HepG2 (cell line): ENCODE data around the gene EMILIN1. TPM values are rescaled to one million over a fixed set of nuclear protein-coding genes. Genes with fewer than 3 reads are reported as not detected.

ENCODE experiments used
- ATF1 ChIP-seq: IDR thresholded peaks from 2 replicates; pipeline ENCODE4 v1.6.1; 2016; ENCODE audit warnings: mild to moderate bottlenecking, control low read depth
- CAMTA2 ChIP-seq: sonication (generic); formaldehyde crosslinking; IDR thresholded peaks from 2 replicates; pipeline ENCODE4 v1.4.0; 2020; ENCODE audit warnings: mild to moderate bottlenecking, missing genetic modification reagents, borderline replicate concordance
- CBX5 ChIP-seq: sonication (generic); formaldehyde crosslinking; IDR thresholded peaks from 2 replicates; pipeline ENCODE4 v1.4.0; 2020; ENCODE audit warnings: missing genetic modification reagents, borderline replicate concordance
- CREM ChIP-seq, 2 experiments: sonication (generic) in 1 of 2; formaldehyde crosslinking in 1 of 2; IDR thresholded peaks; 2 replicates each; pipeline versions ENCODE4 v1.4.0 to v1.6.1; 2016 to 2020; ENCODE audit warnings: antibody characterized with exemption in 1 of 2, mild to moderate bottlenecking in 1 of 2, missing genetic modification reagents in 1 of 2
- HDAC2 ChIP-seq: sonication (generic); formaldehyde crosslinking; IDR thresholded peaks from 2 replicates; pipeline ENCODE4 v1.4.0; 2020; ENCODE audit warnings: missing genetic modification reagents
- HOXA3 ChIP-seq: sonication (generic); formaldehyde crosslinking; IDR thresholded peaks from 2 replicates; pipeline ENCODE4 v1.5.0; 2020; ENCODE audit warnings: missing genetic modification reagents
- KAT8 ChIP-seq: IDR thresholded peaks from 2 replicates; pipeline ENCODE4 v1.6.1; 2016; ENCODE audit warnings: missing genetic modification reagents, missing compliant biosample characterization
- MAFG ChIP-seq: sonication (generic); formaldehyde crosslinking; IDR thresholded peaks from 2 replicates; pipeline ENCODE4 v1.5.1; 2020; ENCODE audit warnings: mild to moderate bottlenecking, missing genetic modification reagents
- MIER3 ChIP-seq: IDR thresholded peaks from 2 replicates; pipeline ENCODE4 v1.6.1; 2016; ENCODE audit warnings: missing compliant biosample characterization, borderline replicate concordance
- MXD4 ChIP-seq: IDR thresholded peaks from 2 replicates; pipeline ENCODE4 v1.6.1; 2016; ENCODE audit warnings: mild to moderate bottlenecking, missing biosample characterization, missing genetic modification reagents
- MYC ChIP-seq: sonication (generic); formaldehyde crosslinking; IDR thresholded peaks from 2 replicates; pipeline ENCODE4 v1.9.0; 2021; ENCODE audit warnings: missing genetic modification reagents, borderline replicate concordance
- NPAS2 ChIP-seq: sonication (generic); formaldehyde crosslinking; IDR thresholded peaks from 2 replicates; pipeline ENCODE4 v1.8.0; 2022; ENCODE audit warnings: mild to moderate bottlenecking, missing genetic modification reagents, borderline replicate concordance
- REL ChIP-seq: sonication (generic); formaldehyde crosslinking; conservative IDR thresholded peaks from 2 replicates; pipeline ENCODE4 v1.8.0; 2022; ENCODE audit warnings: mild to moderate bottlenecking, missing genetic modification reagents, moderate library complexity
- SIX4 ChIP-seq: sonication (generic); formaldehyde crosslinking; IDR thresholded peaks from 2 replicates; pipeline ENCODE4 v1.4.0; 2020; ENCODE audit warnings: missing genetic modification reagents
- SKI ChIP-seq: fragments of 450-650 bp; IDR thresholded peaks from one replicate; pipeline ENCODE4 v1.6.1; 2018; ENCODE audit warnings: mild to moderate bottlenecking; ENCODE audit not compliant: partially characterized antibody
- SOX5 ChIP-seq: IDR thresholded peaks from 2 replicates; pipeline ENCODE4 v1.6.1; 2016; ENCODE audit warnings: borderline replicate concordance
- SP2 ChIP-seq: sonication (generic); formaldehyde crosslinking; IDR thresholded peaks from 2 replicates; pipeline ENCODE4 v1.5.1; 2020; ENCODE audit warnings: mild to moderate bottlenecking, missing genetic modification reagents
- TBL1XR1 ChIP-seq: fragments of 150-350 bp; IDR thresholded peaks from 2 replicates; pipeline ENCODE4 v1.6.1; 2014; ENCODE audit warnings: borderline replicate concordance, low read length; ENCODE audit not compliant: partially characterized antibody
- ZKSCAN8 ChIP-seq: IDR thresholded peaks from 2 replicates; pipeline ENCODE4 v1.6.1; 2016; ENCODE audit warnings: borderline replicate concordance, missing genetic modification reagents, missing compliant biosample characterization
- ZNF143 ChIP-seq: sonication (generic); formaldehyde crosslinking; IDR thresholded peaks from 2 replicates; pipeline ENCODE4 v1.4.0; 2020; ENCODE audit warnings: missing genetic modification reagents
- ZNF260 ChIP-seq: sonication (generic); formaldehyde crosslinking; IDR thresholded peaks from 2 replicates; pipeline ENCODE4 v1.4.0; 2020; ENCODE audit warnings: missing genetic modification reagents, low read depth, mild to moderate bottlenecking, borderline replicate concordance
- ZNF558 ChIP-seq: sonication (generic); formaldehyde crosslinking; IDR thresholded peaks from 2 replicates; pipeline ENCODE4 v1.9.0; 2022; ENCODE audit warnings: mild to moderate bottlenecking, missing genetic modification reagents, borderline replicate concordance
- polyA plus RNA-seq, 8 experiments: library from polyadenylated mRNA; depleted of rRNA in 3 of 8; stranded (reverse) in 7 of 8; unstranded in 1 of 8; fragments of >200 nt; fragmentation: Illumina TruSeq in 4 of 8; extraction: Trizol in 4 of 8; gene quantifications; 2 replicates each; pipeline versions ENCODE4 v1.2.1 to v1.2.3, GENCODE V29; 2011 to 2016; ENCODE audit warnings: low read depth in 4 of 8, missing spikeins in 1 of 8, mixed read lengths in 1 of 8; ENCODE audit not compliant: insufficient read depth in 1 of 8
- total RNA-seq, 5 experiments: library from RNA; depleted of rRNA; stranded (reverse); fragments of >200 nt; fragmentation: Illumina TruSeq; extraction: Trizol; gene quantifications; 2 replicates each; pipeline ENCODE4 v1.2.3, GENCODE V29; 2016; ENCODE audit warnings: low read depth in 1 of 5
- TF ChIP-seq, protein P1 (sequence below): sonication (generic); formaldehyde crosslinking; IDR thresholded peaks from 2 replicates; pipeline ENCODE4 v1.4.0; 2020; ENCODE audit warnings: missing genetic modification reagents, mild to moderate bottlenecking, borderline replicate concordance
- TF ChIP-seq, protein P2 (sequence below): IDR thresholded peaks from 2 replicates; pipeline ENCODE4 v1.6.1; 2016
- TF ChIP-seq, protein P3 (sequence below): sonication (generic); formaldehyde crosslinking; IDR thresholded peaks from 2 replicates; pipeline ENCODE4 v1.4.0; 2020; ENCODE audit warnings: mild to moderate bottlenecking, missing genetic modification reagents
- TF ChIP-seq, protein P4 (sequence below): sonication (generic); formaldehyde crosslinking; IDR thresholded peaks from 2 replicates; pipeline ENCODE4 v1.8.1; 2023; ENCODE audit warnings: mild to moderate bottlenecking, moderate library complexity, missing genetic modification reagents

EMILIN1 gene
- total and polyA plus RNA-seq, 2 of the 13 experiments (the other 11 are each of a cell fraction or from before 2014, with no cell fraction given): 8.1 to 9.7 TPM

DNA sequence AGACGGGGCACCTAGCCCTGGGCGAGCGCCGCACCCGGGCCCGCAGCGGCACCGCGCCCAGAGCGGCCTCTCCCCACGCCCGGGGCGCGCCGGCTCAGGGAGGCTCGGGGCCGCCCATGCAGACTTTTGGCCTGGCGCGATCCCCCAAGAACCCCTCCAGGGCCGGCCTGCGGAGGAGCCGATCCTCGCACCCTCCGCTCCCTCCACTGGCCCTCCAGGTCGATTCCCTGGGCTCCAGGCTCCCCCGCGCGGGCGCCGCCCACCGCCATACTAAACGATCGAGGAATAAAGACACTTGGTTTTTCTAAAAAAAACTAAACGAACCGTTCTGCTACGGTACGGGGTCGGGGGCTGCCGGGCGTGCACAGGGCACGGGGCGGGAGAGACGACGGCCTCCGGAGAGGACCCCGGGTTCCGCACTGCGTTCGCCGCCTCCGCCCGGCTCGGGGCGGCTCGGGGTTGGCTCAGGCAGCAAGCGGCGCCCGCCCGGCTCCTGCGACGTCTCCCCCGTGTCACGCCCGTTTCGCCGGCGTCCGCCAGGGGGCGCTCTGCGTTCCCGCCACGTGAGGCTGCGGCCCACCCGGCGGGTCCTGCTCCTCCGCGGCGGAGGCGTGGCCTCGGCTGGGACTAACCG, 7.8 kb downstream of the EMILIN1 start (continued):
- TF ChIP-seq MIER3 (CRISPR knock-in tag): peak; percentile 90
- TF ChIP-seq, protein P1, sequence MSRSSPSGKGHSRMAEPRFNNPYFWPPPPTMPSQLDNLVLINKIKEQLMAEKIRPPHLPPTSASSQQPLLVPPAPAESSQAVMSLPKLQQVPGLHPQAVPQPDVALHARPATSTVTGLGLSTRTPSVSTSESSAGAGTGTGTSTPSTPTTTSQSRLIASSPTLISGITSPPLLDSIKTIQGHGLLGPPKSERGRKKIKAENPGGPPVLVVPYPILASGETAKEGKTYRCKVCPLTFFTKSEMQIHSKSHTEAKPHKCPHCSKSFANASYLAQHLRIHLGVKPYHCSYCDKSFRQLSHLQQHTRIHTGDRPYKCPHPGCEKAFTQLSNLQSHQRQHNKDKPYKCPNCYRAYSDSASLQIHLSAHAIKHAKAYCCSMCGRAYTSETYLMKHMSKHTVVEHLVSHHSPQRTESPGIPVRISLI: 0 out of 2 replicates have a peak, but pooled peaks have one; percentile 13
- no peak for TF ChIP-seq ZNF260 (CRISPR knock-in tag)
- peak; percentile 97 for TF ChIP-seq MYC (CRISPR knock-in tag)
- TF ChIP-seq, protein P2, sequence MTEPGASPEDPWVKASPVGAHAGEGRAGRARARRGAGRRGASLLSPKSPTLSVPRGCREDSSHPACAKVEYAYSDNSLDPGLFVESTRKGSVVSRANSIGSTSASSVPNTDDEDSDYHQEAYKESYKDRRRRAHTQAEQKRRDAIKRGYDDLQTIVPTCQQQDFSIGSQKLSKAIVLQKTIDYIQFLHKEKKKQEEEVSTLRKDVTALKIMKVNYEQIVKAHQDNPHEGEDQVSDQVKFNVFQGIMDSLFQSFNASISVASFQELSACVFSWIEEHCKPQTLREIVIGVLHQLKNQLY (CRISPR knock-in tag): peak; percentile 79; the same call in 1 of the 2 replicates
- peak; percentile 71; the same call in 1 of the 2 replicates for TF ChIP-seq CBX5 (CRISPR knock-in tag)
- TF ChIP-seq ATF1 (CRISPR knock-in tag): no peak
- TF ChIP-seq SIX4 (CRISPR knock-in tag): no peak
- TF ChIP-seq, protein P3, sequence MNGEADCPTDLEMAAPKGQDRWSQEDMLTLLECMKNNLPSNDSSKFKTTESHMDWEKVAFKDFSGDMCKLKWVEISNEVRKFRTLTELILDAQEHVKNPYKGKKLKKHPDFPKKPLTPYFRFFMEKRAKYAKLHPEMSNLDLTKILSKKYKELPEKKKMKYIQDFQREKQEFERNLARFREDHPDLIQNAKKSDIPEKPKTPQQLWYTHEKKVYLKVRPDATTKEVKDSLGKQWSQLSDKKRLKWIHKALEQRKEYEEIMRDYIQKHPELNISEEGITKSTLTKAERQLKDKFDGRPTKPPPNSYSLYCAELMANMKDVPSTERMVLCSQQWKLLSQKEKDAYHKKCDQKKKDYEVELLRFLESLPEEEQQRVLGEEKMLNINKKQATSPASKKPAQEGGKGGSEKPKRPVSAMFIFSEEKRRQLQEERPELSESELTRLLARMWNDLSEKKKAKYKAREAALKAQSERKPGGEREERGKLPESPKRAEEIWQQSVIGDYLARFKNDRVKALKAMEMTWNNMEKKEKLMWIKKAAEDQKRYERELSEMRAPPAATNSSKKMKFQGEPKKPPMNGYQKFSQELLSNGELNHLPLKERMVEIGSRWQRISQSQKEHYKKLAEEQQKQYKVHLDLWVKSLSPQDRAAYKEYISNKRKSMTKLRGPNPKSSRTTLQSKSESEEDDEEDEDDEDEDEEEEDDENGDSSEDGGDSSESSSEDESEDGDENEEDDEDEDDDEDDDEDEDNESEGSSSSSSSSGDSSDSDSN (CRISPR knock-in tag): peak; percentile 84; the same call in 1 of the 2 replicates
- TF ChIP-seq CREM (IDR thresholded peaks at IDR 0.05): no peak
- 0 out of 2 replicates have a peak, but pooled peaks have one; percentile 24 for TF ChIP-seq CREM (CRISPR knock-in tag; IDR thresholded peaks at IDR 0.05)
- peak; percentile 81; the same call in 1 of the 2 replicates for TF ChIP-seq ZKSCAN8 (CRISPR knock-in tag)
- peak; percentile 74 for TF ChIP-seq SP2 (CRISPR knock-in tag)
- peak; percentile 28; the same call in 1 of the 2 replicates for TF ChIP-seq CAMTA2 (CRISPR knock-in tag)
- TF ChIP-seq, protein P4, sequence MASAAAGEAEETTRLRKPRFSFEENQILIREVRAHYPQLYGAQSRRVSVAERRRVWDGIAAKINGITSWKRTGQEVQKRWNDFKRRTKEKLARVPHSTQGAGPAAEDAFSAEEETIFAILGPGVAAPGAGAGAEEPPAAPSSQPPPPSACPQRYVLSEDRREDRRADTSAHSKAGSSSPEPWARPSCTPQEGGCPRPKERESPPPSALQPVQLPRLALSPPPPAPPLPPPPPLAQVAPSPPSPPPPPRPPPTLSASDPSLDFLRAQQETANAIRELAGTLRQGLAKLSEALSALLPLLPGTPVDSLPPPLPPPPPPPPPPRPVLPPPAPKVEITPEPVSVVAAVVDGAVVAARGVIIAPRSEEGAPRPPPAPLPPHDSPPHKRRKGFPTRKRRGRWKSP (CRISPR knock-in tag): peak; percentile 31; the same call in 1 of the 2 replicates
- TF ChIP-seq TBL1XR1: peak; percentile 5
- peak; percentile 94 for TF ChIP-seq MXD4 (CRISPR knock-in tag)
- TF ChIP-seq MAFG (CRISPR knock-in tag): peak; percentile 60; the same call in 1 of the 2 replicates
- TF ChIP-seq SKI: peak; percentile 84
- TF ChIP-seq ZNF558 (CRISPR knock-in tag): peak; percentile 46; the same call in 1 of the 2 replicates
- peak; percentile 93 for TF ChIP-seq HOXA3 (CRISPR knock-in tag)
- TF ChIP-seq HDAC2 (CRISPR knock-in tag): peak; percentile 78
- TF ChIP-seq SOX5 (CRISPR knock-in tag): peak; percentile 47; the same call in 1 of the 2 replicates
- no peak for TF ChIP-seq NPAS2 (CRISPR knock-in tag)
- 0 out of 2 replicates have a peak, but pooled peaks have one; percentile 91 for TF ChIP-seq REL (CRISPR knock-in tag)
- TF ChIP-seq KAT8: peak; percentile 80
- peak; percentile 65; the same call in 1 of the 2 replicates for TF ChIP-seq ZNF143 (CRISPR knock-in tag)
